Amniotic stem cell (primary cell): ENCODE data around the gene TNFSF10.
"Not testable (repeated sequence)": the region's sequence is repeated elsewhere in the genome, so short reads cannot be mapped to it uniquely, and the experiment has no call there.

Source experiments
- DNase-seq: peaks from one replicate; lab custom pipeline; 2025; lab: John Stamatoyannopoulos, UW

TNFSF10 gene

DNA sequence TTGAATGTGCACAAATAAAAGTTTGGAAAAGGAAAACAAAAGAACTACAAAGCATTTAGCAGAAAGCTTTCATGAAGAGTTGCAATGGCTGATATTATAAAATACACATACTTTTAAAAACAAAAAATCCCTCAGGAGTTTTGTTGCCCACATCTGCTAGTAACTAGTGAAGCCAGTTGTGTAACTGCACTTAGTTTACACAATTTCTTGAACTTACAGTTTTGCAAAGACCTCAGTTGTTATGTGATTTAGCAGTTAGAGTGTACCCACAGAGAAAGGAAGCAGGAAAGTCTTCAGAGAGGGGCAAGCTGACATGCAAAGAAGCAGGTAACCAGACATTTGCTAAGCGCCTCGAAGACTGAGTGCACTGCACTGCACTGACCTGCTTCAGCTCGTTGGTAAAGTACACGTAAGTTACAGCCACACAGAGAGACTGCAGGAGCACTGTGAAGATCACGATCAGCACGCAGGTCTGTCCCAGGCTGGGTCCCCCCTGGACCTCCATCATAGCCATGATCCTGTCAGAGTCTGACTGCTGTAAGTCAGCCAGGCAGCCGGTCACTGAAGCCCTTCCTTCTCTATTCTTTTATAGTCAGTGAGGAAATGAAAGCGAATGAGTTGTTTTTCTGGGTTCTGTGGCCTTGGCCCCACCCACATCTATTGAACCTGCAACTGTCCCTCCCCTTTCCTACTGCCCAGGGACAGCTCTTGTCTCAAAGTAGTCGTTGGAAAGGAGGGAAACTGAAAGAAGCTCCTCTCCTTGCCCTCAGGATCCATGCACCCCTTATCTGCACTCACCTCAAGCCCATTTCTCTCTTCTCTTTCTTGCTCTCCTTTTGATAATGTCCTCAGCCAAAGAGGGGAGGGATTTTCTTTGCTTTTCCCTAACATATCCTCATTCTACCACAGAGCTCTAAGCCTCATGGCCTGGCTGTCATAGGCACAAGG is at the start of gene TNFSF10:
TNFSF10 (minus strand) TSS at position 560 of the 948 bp plus-strand sequence; CDS start at position 514, 46 bp downstream.
- DNase-seq, result no peak

DNA sequence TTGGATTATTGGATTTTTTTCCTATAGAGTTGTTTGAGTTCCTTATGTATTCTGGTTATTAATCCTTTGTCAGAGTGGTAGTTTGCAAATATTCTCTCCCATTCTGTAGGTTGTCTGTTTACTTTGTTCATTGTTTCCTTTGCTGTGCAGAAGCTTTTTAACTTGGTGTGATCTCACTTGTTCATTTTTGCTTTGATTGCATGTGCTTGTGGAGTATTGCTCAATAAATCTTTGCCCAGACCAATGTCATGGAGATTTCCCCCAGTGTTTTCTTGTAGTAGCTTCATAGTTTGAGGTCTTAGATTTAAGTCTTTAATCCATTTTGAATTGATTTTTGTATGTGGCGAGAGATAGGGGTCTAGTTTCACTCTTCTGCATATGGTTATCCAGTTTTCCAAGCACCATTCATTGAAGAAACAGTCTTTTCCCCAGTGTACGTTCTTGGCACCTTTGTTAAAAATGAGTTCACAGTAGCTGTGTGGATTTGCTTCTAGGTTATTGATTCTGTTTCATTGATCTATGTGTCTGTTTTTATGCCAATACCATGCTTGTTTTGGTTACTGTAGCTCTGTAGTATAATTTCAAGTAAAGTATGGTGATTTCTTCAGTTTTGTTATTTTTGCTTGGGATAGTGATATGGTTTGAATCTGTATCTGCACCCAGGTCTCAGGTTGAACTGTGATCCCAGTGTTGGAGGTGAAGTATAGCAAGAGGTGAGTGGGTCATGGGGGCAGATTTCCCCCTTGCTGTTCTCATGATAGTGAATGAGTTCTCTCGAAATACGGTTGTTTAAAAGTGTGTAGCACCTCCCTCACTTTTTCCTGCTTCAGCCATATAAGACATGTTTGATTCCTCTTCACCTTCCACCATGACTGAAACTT is 46.1 kb upstream of the TNFSF10 start:
- DNase-seq, result no peak

DNA sequence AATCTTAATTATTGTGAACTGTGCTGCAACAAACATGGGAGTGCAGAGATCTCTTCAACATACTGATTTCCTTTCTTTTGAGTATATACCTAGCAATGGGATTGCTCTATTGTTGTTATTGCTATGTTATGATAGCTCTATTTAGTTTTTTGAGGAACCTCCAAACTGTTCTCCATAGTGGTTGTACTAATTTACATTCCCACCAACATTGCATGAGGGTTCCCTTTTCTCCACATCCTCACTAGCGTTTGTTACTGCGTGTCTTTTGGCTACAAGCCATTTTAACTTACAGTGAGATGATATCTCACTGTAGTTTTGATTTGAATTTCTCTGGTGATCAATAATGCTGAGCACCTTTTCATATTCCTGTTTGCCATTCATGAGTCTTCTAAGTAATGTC is 45.5 kb upstream of the TNFSF10 start:
- DNase-seq, result no peak

DNA sequence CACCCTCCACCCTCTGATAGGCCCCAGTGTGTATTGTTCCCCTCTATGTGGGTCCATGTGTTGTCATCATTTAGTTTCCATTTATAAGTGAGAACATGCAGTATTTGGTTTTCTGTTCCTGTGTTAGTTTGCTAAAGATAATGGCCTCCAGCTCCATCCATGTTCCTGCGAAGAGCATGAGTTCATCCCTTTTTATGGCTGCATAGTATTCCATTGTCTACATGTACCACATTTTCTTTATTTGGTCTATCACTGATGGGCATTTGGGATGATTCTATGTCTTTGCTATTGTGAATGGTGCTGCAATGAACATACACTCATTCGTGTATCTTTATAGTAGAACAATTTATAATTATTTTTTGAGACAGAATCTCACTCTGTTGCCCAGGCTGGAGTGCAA is 43.6 kb upstream of the TNFSF10 start:
- not testable (repeated sequence) for DNase-seq

DNA sequence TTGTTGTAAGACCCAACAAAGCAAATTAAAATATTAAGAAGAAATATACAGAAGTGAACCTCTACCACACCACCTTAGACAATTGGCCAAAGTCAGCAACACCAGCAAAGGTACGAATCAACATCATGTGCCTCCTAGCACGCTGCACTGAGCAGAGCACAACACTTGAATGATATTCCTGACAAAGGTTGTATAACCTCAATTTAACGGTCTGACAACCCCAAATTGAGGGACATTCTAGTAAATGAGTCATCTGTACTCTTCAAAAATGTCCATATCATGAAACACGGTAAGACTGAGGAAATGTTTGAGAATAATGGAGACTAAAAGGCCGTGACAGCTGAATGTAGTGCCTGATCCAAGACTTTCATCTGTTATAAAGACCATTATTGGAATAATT is 41.3 kb upstream of the TNFSF10 start:
- DNase-seq, result no peak

DNA sequence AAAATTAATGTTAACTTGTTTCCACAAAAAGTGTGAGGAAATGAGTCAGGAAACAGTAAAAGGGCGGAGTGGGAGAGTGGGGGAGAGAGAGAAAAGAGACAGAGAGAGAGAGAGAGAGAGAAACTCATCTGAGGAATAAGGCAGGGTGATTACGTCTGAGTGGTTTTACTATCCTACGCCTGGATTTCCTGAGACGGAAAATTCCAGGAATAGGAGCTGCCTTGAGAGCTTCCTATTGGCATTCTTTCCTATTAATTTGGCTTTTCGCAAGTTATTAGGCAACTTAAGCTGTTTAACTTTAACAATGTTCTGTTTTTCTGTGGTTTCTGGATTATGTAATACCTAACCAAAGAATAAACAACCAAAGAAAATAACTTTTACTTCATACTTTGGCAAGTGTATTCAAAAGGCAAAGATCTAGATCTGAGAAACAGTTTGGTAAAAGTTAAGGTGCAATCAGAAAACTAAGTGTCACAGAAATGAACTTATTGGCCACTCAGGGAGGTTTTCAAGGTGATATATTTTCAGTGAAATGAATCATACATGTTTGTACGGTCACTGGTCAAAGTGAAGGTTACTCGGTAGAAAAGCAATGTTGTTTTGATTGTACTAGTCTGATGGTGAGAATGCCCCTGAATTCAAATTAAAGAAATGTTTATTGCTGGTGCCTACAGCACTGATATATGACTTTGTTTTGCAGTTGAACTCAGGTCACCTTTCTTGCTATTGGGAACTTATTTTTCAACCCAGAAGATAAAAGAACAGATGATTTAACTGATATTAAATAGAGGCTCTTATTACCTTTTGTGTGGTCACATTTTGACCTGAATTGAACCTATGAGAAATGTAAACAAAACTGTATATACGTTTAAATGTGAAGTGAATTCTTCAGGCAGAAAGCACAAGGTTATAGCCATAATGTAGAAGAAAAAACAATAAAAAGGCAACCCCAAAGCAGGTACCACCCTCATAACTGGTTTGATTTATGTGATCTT is 39.9 kb upstream of the TNFSF10 start:
- DNase-seq, result no peak

DNA sequence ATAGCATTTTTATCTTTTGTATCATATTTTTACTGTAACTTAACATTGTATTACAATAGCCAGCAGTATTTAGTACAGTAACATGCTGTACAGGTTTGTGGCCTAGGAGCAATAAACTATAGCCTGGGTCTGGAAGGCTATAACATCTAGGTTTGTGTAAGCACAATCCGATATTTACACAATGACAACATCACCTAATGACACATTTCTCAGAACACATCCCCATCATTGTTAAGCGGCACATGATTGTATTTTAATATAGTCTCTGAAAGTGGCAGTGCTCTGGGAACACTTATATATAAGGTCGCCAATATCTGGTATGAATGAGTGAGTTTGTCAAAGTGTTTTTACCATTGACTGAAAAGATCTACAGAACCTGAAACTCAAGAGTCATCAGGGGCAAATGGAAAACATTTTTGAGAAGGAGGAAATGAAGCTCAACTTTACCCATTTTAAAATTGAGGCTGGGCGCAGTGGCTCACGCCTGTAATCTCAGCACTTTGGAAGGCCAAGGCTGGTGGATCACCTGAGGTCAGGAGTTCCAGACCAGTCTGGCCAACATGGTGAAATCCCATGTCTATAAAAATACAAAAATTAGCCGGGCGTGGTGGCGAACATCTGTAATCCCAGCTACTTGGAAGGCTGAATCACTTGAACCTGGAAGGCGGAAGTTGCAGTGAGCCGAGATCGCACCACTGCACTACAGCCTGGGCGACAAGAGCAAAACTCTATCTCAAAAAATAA is 38.8 kb upstream of the TNFSF10 start:
- DNase-seq, result no peak

DNA sequence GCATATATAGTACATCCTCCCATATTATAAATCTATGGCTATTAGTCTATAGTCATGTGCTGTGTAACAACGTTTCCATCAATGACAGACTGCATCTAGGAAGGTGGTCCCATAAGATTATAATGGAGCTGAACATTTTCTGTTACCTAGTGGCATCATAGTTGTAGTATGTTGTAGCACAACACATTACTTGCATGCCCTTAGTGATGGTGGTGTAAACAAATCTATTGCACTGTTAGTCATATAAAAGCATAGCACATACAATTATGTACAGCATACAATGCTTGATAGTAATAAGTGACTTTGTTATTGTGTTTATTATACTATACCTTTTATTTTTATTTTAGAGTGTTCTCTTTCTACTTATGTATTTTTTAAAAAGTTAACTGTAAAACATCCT is 37.4 kb upstream of the TNFSF10 start:
- no peak for DNase-seq

DNA sequence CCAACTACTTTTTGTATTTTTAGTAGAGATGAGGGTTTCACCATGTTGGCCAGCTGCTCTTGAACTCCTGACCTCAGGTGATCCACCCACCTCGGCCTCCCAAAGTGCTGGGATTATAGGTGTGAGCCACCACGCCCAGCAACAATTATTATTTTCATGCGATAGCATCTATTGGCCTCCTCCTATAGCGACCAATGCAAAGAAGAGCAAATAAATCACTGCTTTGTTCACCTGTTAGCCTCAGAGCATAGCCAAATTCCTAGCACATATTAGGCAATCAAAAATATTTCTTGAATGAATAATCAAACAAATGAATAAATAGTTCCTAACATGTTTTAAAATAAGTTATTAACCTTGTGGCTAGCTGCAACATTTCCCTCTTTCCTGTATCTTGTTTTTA is 36.8 kb upstream of the TNFSF10 start:
- no peak for DNase-seq

DNA sequence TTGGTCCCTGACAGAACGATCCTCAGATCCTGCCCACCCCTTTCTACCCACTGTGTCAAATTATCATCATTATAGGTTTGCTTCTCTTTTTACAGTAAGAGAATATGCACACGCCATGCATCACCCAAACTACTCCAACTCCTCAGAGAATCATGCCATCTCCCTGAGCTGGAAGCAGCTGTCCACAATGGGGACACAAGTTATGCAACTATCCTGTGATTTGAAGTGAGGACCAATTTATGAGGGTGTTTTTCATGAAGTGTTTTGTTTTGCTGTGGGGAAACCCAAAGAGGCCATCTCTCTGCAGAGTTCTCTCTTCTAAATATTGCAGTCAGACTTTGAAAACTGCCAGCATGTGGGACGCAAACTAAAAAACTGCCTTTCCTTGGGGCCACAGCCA is 35.8 kb upstream of the TNFSF10 start:
- no peak for DNase-seq

DNA sequence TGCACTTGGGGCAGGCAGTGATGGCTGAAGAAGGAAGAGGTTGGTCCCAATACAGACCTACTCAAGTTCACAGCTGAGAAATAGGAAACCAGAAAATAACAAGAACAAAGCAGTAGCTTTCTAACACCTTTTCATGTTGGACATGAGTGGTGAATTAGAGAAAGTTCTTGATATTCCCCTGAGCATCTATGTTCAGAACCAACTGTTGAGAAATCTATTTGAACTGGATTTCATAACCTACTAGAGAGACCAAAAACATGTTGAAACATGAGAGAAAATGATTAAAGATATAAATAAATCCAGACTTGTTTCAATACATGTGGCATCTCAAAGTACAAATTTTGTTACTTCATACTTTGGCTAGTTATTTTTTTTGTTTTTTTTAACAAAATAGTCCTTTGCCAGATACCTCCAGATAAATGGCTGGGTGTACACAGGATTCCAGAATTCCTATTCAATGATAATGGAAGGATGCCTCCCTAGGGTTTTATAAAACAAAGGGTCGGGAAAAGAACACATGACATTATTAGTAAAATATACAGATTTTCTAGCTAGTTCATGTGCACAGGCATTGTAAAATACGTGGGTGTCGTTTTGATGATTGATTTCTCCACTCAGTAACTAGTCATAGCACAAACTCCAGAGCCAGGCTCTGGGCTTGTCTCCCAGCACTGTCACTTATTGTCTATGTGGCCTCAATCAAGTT is 34.4 kb upstream of the TNFSF10 start:
- no peak for DNase-seq

DNA sequence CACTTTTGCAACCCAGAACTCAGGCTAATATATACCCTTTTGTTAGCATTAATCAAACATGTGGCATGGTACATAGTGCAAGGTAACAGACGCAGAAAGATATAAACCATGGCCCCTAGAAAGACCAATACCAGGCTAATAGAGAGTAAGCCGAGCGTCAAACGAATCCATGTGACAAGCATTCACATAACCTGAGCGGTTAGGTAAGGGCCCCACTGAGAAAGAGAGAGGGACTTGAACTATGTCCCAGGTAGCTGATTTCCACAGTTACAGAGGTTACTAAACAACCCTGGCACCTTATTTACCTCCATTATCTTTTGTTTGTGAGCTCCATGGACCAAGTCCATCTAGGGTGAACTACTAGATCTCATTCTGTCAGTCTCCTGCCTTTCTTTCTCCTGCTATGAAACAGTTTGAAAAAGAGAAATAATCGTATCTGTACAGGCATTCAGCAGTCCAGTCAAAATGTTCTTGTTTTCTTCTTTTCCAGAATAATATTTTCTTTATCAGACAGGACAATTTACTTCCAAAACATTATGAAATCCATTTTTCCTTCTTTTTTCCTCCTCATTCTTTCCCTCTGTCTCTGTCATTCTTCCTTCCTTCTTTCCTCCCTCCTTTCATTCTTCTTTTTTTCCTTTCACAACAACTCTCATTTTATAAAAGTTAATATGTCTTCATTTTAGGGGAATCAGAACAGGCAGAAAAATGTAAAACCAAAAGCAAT is 30.5 kb upstream of the TNFSF10 start:
- no peak for DNase-seq

DNA sequence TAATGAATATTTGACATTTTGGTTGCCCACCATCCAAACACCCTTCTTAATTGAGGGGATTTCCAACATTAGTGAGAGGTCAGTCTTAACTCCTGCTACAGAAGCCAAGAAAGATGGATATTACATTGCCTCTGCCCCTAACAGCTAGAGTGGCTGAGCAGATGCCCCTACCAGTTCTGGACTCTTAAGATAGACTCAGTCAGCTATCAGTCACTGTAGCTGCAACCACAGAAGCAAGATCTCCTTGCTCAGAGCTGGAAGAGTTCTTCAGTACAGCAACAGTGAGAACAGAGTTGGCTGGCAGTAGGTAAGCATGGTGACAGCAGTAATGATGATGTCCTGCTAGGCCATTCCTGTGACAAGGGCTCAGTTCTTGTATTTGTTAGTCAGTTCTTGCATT is 29.4 kb upstream of the TNFSF10 start:
- no peak for DNase-seq

DNA sequence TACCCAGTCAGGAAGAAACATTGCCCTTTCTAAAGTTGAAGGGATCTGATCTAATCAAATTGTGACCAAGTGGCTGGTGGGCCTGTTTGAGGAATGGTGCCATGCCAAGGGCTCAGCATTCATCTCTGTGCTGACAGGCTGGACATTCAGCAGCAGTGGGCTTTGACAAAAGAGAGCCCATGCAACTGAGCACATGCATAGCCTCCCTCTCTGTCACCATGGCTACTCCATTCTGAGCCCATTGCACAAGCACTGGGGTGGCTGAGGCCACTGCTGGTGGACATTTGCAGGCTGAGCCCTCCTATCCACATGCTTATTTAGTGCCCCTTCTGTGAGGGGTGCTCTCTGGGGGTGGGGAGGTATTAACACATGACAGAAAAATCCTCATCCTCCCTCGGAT is 28.6 kb upstream of the TNFSF10 start:
- DNase-seq, result no peak

DNA sequence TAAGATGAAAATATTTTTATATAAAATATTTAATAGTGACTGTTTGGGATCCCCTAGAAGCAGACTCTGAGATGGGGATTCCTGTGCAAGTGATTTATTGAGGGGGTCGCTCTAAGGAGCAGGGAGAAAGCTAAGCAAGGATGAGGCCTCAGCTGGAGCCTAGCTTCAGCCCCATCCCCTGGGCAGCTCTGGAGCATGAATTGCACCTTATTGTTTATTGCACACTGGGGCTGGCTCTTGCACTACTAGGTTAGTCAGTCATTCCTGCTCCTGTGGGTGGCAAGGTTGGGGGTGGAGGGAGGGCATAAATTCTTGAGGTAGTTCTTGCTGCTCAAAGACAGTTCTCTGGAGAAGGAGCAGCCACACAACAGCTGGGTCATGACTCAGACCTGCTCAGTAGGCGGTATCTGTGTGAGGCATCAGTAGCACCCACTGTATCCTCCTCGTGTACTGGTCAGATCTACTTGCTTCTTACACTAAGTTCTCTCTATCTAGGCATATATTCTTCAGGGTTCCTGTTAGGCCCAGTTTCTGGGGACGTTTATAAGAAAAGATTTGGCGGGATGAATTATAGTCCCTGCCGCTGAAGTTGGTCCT is 27.2 kb upstream of the TNFSF10 start:
- DNase-seq, result no peak

DNA sequence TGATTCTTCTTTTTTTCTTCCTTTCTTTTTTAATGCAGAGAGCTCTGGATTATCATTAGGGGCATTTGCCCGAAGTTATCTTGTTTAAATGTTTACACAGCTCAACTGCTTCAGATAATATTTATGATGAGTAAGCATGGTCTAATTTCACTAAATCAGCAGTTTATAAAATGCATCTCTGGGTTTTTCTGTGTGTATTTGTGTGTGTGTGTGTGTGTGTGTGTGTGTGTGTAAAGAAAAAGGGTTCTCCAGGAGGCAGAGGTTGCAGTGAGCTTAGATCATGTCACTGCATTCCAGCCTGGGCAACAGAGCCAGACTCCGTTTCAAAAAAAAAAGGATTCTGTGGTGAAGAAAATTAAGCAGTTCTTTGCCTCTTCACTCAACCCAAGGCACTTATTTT is 25.9 kb upstream of the TNFSF10 start:
- DNase-seq, result no peak

DNA sequence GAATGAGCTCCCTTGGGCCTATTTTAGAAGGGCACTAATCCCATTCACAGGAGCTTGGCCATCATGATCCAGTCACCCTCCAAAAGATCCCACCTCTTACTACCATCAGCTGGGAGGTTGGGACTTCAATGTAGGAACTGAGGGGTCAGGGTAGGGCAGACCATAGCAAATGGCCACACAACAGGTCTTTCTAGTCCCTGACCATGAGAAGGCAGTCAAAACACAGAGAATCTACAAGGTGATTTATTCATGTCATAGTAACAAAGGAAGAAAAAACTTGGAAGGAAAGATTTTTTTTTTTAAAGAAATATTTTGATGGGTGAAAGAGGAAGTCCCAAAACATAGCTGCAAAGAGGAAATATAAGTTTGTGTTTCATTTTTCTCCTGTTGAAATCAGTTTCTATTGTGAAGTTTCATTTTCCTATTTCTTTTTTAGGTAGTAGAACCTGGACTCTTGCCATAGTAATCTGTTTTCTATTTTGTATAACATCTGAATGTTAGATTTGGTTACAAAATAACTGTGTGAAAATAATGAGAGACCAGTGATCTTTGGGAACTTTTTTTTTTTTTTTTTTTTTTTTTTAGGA is 23.5 kb upstream of the TNFSF10 start:
- DNase-seq, result no peak

DNA sequence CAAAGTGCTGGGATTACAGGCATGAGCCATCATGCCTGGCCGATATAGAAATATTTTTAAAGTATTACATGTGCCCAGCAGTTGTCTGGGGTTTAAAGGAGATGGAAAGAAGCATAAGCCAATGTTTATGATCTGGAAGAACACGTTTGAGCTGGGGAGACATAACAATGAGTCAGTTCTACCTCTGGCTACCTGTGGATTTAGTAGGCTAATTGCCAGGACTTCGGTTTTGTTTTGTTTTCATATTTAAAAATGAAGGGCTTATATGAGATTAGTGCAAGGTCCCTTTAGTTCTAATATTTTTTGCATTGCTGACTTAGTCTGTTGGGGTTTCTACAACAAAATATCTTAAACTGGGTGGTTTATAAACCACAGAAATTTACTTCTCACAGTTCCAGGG is 22.9 kb upstream of the TNFSF10 start:
- DNase-seq, result no peak

DNA sequence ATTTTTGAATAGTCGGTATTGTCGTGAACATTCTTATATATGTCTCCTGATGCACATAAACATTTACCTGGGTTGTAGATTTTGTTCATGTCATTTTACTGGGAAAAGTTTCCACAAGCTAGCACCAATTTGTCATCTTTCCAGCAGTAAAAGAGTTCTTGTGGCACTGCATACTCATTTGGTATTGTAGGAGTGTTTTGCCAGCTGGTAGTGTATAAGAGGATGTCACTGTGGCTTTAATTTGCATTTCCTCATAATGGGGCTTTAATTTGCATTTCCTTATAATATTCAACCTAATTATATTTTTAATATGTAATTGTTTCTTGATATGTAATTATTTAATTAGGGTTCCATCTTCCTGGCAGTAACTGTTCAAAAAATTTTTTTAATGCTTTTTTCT is 21.2 kb upstream of the TNFSF10 start:
- no peak for DNase-seq
